ENCODE measurements around the gene UQCC2.

- TF ChIP-seq POLR2AphosphoS5 (IDR thresholded peaks at IDR 0.05; ENCODE audit: low read depth, low read length) (no peak), POLR2A (IDR thresholded peaks at IDR 0.05; ENCODE audit: low read depth, low read length) (no peak), TAF1 (IDR thresholded peaks at IDR 0.05; ENCODE audit: borderline replicate concordance, low read depth, low read length) (no peak)
Observed at GRCh38 chr6:33714385-33715040, 3.0 kb upstream of the UQCC2 start.
